Measurements from ENCODE around the gene ZNF827.

- no peak for TF ChIP-seq EZH2 (IDR thresholded peaks at IDR 0.05; ENCODE audit: low read depth)
- TF ChIP-seq CTCF (conservative IDR thresholded peaks at IDR 0.05) = no peak
Observed at GRCh38 chr4:145716661-145717200, 221.9 kb downstream of the ZNF827 start.
